GM12878 (cell line): ENCODE measurements around the gene BIN1.

Source experiments
- CBX3 ChIP-seq: fragments of 200-600 bp; sonication (generic); IDR thresholded peaks from 2 replicates; pipeline ENCODE4 v1.6.1; 2016; ENCODE audit warnings: low read depth, borderline replicate concordance
- CTCF ChIP-seq, 3 experiments: IDR thresholded peaks in 2 of 3; conservative IDR thresholded peaks in 1 of 3; 2 replicates each; pipeline ENCODE4 v1.5.1; 2011; ENCODE audit warnings: low read depth in 3 of 3, low read length in 3 of 3, mild to moderate bottlenecking in 3 of 3, control low read depth in 2 of 3, moderate library complexity in 2 of 3, inconsistent platforms in 1 of 3, mixed read lengths in 1 of 3; ENCODE audit not compliant: control insufficient read depth in 2 of 3, insufficient read depth in 1 of 3; ENCODE audit errors: extremely low read depth in 1 of 3
- HDGF ChIP-seq: fragments of 450-650 bp; IDR thresholded peaks from 2 replicates; pipeline ENCODE4 v1.6.1; 2016; ENCODE audit warnings: antibody characterized with exemption

GRCh38 chr2:127076290-127076689, 30.7 kb downstream of the BIN1 start:
- TF ChIP-seq CTCF (IDR thresholded peaks at IDR 0.05 in 2 of 3, conservative IDR thresholded peaks at IDR 0.05 in 1 of 3; ENCODE audit: control insufficient read depth in 2 of 3, extremely low read depth in 1 of 3, insufficient read depth in 1 of 3, low read depth in 3 of 3, low read length in 3 of 3) (no peak), CBX3 (no peak), HDGF (no peak)
